HL-60 (cell line): ENCODE results near the gene DPH2.

Source experiments
- DNase-seq, 2 experiments: peaks; one replicate each; pipeline ENCODE4 v3.0.0-alpha.2; 2010 to 2020; ENCODE audit warnings: low read depth in 1 of 2, low spot score in 1 of 2
- H3K27ac ChIP-seq: fragments of 250-450 bp; sonication (Bioruptor Pico); replicated peaks from 2 replicates; pipeline ENCODE4 v1.5.1; 2020; ENCODE audit warnings: mild to moderate bottlenecking, moderate library complexity
- H3K27me3 ChIP-seq: fragments of 250-450 bp; sonication (Bioruptor Pico); 2 replicates; pipeline ENCODE4 v1.5.1; 2021; ENCODE audit warnings: mild to moderate bottlenecking, moderate library complexity; ENCODE audit not compliant: insufficient read depth, poor library complexity, severe bottlenecking
- H3K4me3 ChIP-seq: replicated peaks from 2 replicates; pipeline ENCODE4 v1.5.1; 2011; ENCODE audit warnings: mild to moderate bottlenecking, control low read depth, low read length; ENCODE audit not compliant: insufficient read depth
- CTCF ChIP-seq: IDR thresholded peaks from one replicate; pipeline ENCODE4 v1.5.1; 2011; ENCODE audit warnings: low read length, control low read depth, inconsistent platforms; ENCODE audit not compliant: insufficient read depth
- GABPA ChIP-seq: IDR thresholded peaks from 2 replicates; pipeline ENCODE4 v1.6.1; 2012; ENCODE audit warnings: low read depth
- POLR2AphosphoS5 ChIP-seq: IDR thresholded peaks from 2 replicates; pipeline ENCODE4 v1.6.1; 2012; ENCODE audit warnings: low read depth
- REST ChIP-seq: IDR thresholded peaks from 2 replicates; pipeline ENCODE4 v1.6.1; 2012; ENCODE audit warnings: low read depth; ENCODE audit not compliant: insufficient replicate concordance
- SPI1 ChIP-seq: IDR thresholded peaks from 2 replicates; pipeline ENCODE4 v1.6.1; 2012; ENCODE audit warnings: low read depth, mild to moderate bottlenecking, borderline replicate concordance

DPH2 gene

DNA sequence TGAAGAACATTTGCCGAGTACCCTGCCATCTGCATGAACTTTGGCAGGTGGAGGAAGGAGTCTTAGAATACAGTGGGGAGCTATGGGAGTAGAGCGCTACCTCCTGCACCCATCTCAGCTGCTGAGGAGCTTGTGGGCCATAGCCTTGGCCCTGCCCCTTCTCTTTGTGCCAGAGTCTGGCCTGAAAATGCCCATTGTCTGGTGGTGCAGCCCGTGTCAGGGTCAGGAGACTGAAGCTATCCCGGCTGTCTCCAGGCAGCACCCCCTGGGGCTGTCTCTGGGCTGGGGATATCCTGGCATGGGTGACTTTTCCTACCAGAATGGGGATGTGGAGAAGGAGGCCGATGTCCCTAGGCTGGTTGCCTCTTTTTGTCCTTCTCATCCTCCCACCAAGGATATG is 15.8 kb upstream of the DPH2 start:
- no peak for DNase-seq
- Histone ChIP-seq H3K27me3 (no peaks in the 10 kb centered on the region), H3K4me3 (no peak overlapping the region), H3K27ac (no peak overlapping the region)
- TF ChIP-seq POLR2AphosphoS5 (no peak), SPI1 (no peak), CTCF (no peak), REST (no peak), GABPA (no peak)

- no peak overlapping the region for H3K27ac ChIP-seq
- TF ChIP-seq GABPA (no peak), REST (no peak), SPI1 (no peak), POLR2AphosphoS5 (no peak), CTCF (no peak)
- H3K4me3 ChIP-seq = no peak overlapping the region
- no peak for DNase-seq
- H3K27me3 ChIP-seq = no peaks in the 10 kb centered on the region
Measured at GRCh38 chr1:43956234-43956633, 13.6 kb upstream of the DPH2 start.

DNA sequence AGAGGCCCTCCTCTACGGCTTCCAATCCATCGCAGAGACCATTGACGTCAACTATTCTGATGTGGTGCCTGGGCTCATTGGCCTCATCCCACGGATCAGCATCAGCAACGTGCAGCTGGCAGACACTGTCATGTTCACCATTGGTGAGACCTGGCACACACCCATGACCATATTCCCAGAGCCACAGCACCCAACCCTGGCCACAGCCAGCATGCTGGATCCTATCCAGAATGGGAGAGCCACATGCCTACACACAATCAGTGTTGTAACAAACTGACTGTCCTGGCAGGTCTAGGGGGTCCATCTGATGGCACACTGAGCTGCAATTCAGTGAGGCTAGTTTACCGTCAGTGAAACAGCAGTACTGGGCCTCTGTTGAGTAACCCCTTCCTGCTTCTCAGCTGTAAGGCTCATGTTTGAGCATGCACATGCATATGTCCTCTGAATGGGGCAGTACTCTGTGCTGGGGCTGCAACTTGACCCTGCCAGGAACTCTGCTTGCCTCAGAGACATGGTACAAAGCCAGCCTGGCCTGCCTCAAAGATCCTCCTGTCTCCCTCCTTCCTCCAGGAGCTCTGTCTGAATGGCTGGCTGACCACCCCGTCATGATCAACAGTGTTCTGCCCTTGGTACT is 12.3 kb upstream of the DPH2 start:
- Histone ChIP-seq H3K4me3 (no peak overlapping the region), H3K27ac (no peak overlapping the region), H3K27me3 (no peaks in the 10 kb centered on the region)
- TF ChIP-seq CTCF (no peak), SPI1 (no peak), REST (no peak), GABPA (no peak), POLR2AphosphoS5 (no peak)
- no peak for DNase-seq
